DMS79 treated with DMSO at 0.1 percent for 48 hours (cell line): ENCODE measurements around the gene FOXD1.
A peak's percentile ranks its signal among the peaks of the same experiment; 100 is the strongest.
"Not testable (repeated sequence)": the region's sequence is repeated elsewhere in the genome, so short reads cannot be mapped to it uniquely, and the experiment has no call there.

Source experiments
- DNase-seq: peaks from one replicate; lab custom pipeline; 2025; lab: John Stamatoyannopoulos, UW

The FOXD1 gene

GRCh38 chr5:73464016-73464745 is 15.6 kb upstream of the FOXD1 start:
- DNase-seq: no peak

- no peak for DNase-seq
Measured at GRCh38 chr5:73460133-73460532, 11.6 kb upstream of the FOXD1 start.

GRCh38 chr5:73459366-73459765 is 10.8 kb upstream of the FOXD1 start:
- no peak for DNase-seq

- DNase-seq: not testable (repeated sequence)
Measured at GRCh38 chr5:73456462-73456861, 7.9 kb upstream of the FOXD1 start.

- peak; percentile 24 for DNase-seq
Measured at GRCh38 chr5:73454379-73455036, 5.9 kb upstream of the FOXD1 start.

GRCh38 chr5:73452215-73452614 is 3.6 kb upstream of the FOXD1 start:
- DNase-seq: no peak

GRCh38 chr5:73451224-73452130 is 2.9 kb upstream of the FOXD1 start:
- DNase-seq: no peak

- no peak for DNase-seq
Measured at GRCh38 chr5:73450672-73451223, 2.2 kb upstream of the FOXD1 start.

GRCh38 chr5:73450137-73450536 is 1.6 kb upstream of the FOXD1 start:
- no peak for DNase-seq

- no peak for DNase-seq
Measured at GRCh38 chr5:73447530-73448462, 781 bp downstream of the FOXD1 start.

- DNase-seq: no peak
Measured at GRCh38 chr5:73446631-73447529, 1.7 kb downstream of the FOXD1 start.

GRCh38 chr5:73445665-73446630 is 2.6 kb downstream of the FOXD1 start:
- no peak for DNase-seq

GRCh38 chr5:73444499-73445438 is 3.8 kb downstream of the FOXD1 start:
- DNase-seq: no peak

- DNase-seq: no peak
Measured at GRCh38 chr5:73443829-73444498, 4.6 kb downstream of the FOXD1 start.

GRCh38 chr5:73442996-73443627 is 5.5 kb downstream of the FOXD1 start:
- DNase-seq: no peak

GRCh38 chr5:73442231-73442811 is 6.3 kb downstream of the FOXD1 start:
- DNase-seq: no peak
